Natural killer cell treated with Interleukin-12 subunit alpha and Interleukin-12 subunit beta and Interleukin-15 and Interleukin-18, amount 100 ng/mL, for 72 hours (primary cell): ENCODE measurements around the gene DCAF4. TPM values are rescaled to one million over a fixed set of nuclear protein-coding genes. Genes with fewer than 3 reads are reported as not detected.

Experiments used
- ATAC-seq, 2 donors: fragments of 150-1000 bp; cut with Tn5 transposase in 1 of 2; sonication (Bioruptor Pico), chemical (Tn5 transposase) in 1 of 2; 2 replicates each; pipeline ENCODE4 v1.10.0; 2021
- DNase-seq: peaks from one replicate; pipeline ENCODE4 v3.0.0; 2022; ENCODE audit warnings: low spot score
- H3K27ac Mint-ChIP-seq, 2 donors: 1 replicate in 1 of 2; 2 replicates in 1 of 2; pipeline ENCODE4 v1.8.0; 2022; ENCODE audit warnings: mixed read lengths in 2 of 2, mild to moderate bottlenecking in 1 of 2, moderate library complexity in 1 of 2
- H3K27me3 Mint-ChIP-seq, 2 donors: 1 replicate in 1 of 2; 2 replicates in 1 of 2; pipeline ENCODE4 v1.8.0; 2022; ENCODE audit warnings: mixed read lengths in 2 of 2
- H3K36me3 Mint-ChIP-seq: one replicate; pipeline ENCODE4 v1.8.0; 2022; ENCODE audit warnings: mixed read lengths
- H3K4me1 Mint-ChIP-seq, 2 donors: 1 replicate in 1 of 2; 2 replicates in 1 of 2; pipeline ENCODE4 v1.8.0; 2022; ENCODE audit warnings: low read depth in 2 of 2, mixed read lengths in 2 of 2, mild to moderate bottlenecking in 1 of 2
- H3K4me3 Mint-ChIP-seq: one replicate; pipeline ENCODE4 v1.8.0; 2022; ENCODE audit warnings: mixed read lengths
- H3K9me3 Mint-ChIP-seq: 2 replicates; pipeline ENCODE4 v1.8.0; 2022; ENCODE audit warnings: mixed read lengths
- total RNA-seq, 2 donors: library from RNA; stranded (reverse); gene quantifications; one replicate each; pipeline ENCODE4 v1.2.3, GENCODE V29; 2022

Gene DCAF4
- total RNA-seq, 2 donors from 2014 or later = 15.1 to 20.6 TPM

DNA sequence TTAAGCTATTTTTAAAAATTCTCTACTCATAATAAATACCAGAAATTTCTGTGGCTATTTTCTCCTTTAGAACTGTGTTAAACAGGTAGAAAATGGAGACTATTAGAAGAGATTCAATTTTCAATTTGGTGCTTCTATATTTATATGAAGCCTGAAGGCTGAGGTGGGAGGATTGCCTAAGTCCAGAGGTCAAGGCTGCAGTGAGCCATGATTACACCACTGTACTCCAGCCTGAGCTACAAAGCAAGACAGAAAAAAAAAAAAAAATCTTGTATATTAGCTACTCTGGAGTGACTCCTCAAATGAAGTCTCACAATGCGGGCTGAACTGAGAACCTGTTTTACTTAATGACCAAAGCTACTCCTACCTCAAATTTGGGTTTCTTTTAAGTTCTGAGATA, 22.5 kb upstream of the DCAF4 start:
- Mint-ChIP-seq H3K27ac (no peak overlapping the region), H3K27me3 (peaks cover 31 to 48% of the 10 kb centered on the region in 2 donors), H3K36me3 (no peaks in the 10 kb centered on the region), H3K4me1 (peaks cover 13 to 15% of the 10 kb centered on the region in 2 donors), H3K9me3 (no peaks in the 10 kb centered on the region), H3K4me3 (no peak overlapping the region)
- DNase-seq = no peak
- no peak for ATAC-seq

DNA sequence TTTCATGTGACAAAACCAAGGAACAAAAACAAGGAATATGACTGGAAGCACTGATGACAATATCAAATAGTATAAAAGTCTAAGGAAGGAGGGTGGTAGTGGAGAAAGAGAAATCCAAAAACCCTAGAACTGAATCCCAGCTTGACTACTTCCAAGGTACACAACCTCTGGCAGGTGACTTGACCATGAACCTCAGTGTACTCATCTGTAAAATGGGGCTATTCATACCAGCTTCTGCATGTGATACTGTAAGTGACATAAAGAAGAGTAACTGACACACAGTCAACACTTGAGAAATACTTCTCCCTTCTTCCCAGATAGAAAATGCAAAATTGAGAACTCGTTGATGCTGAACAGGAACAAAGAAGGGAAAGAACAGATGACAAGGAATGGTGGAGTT, 22.0 kb upstream of the DCAF4 start:
- DNase-seq = no peak
- no peak for ATAC-seq
- no peaks in the 10 kb centered on the region for H3K36me3 Mint-ChIP-seq
- H3K27me3 Mint-ChIP-seq = peaks cover 28 to 45% of the 10 kb centered on the region in 2 donors
- no peak overlapping the region for H3K27ac Mint-ChIP-seq
- no peak overlapping the region for H3K4me3 Mint-ChIP-seq
- H3K9me3 Mint-ChIP-seq = no peaks in the 10 kb centered on the region
- H3K4me1 Mint-ChIP-seq = peaks cover 13 to 15% of the 10 kb centered on the region in 2 donors

- Mint-ChIP-seq H3K36me3 (no peaks in the 10 kb centered on the region), H3K4me1 (peaks cover 13 to 15% of the 10 kb centered on the region in 2 donors), H3K27ac (no peak overlapping the region), H3K4me3 (no peak overlapping the region), H3K9me3 (no peaks in the 10 kb centered on the region), H3K27me3 (peaks cover 23 to 38% of the 10 kb centered on the region in 2 donors)
- DNase-seq (peak; percentile 78), ATAC-seq (peak; percentile 68 to 79)
These were observed 21.3 kb upstream of the DCAF4 start for GRCh38 chr14:72904840-72905561.

DNA sequence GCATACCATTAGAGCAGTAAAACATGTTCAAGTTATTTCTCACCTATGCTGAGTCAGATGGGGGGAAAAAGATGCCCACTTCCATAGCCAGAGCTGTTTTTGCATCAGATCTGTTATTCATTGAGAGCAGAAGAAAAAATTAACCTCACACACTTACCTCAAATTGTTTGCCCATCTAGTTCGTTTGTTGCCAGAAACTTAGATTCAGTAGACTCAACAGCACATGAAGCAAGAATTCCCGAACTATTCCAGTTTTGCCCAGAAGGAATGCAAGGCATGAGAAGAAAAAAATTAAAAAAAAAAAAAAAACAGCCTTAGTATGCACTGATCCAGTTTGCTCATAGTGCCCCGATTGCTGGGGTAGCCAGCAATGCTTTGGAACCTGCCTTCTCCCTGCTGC, 19.9 kb upstream of the DCAF4 start:
- no peak for ATAC-seq
- H3K9me3 Mint-ChIP-seq = no peaks in the 10 kb centered on the region
- DNase-seq = no peak
- no peak overlapping the region for H3K27ac Mint-ChIP-seq
- H3K27me3 Mint-ChIP-seq = peaks cover 20 to 28% of the 10 kb centered on the region in 2 donors
- peaks cover 13 to 15% of the 10 kb centered on the region in 2 donors for H3K4me1 Mint-ChIP-seq
- no peaks in the 10 kb centered on the region for H3K36me3 Mint-ChIP-seq
- no peak overlapping the region for H3K4me3 Mint-ChIP-seq

DNA sequence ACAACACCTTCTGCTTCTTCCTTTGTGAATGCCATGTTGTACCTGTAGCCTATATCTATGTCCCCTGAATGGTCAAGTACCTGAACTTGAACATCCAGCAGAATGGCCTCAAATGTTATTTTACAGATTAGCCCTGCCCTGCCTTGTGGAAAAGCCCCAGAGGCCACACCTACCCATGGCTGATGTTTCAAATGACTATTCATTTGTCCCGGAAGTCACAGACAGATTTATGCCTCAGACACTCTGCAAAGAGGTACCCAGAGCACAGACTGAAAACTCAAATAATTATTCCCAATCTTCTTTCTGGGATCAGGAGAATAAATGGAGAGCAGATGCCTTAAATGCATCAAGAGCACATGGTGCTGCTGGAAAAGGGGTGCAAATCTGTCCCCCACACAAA, 19.4 kb upstream of the DCAF4 start:
- no peak for ATAC-seq
- H3K27me3 Mint-ChIP-seq = peaks cover 22 to 23% of the 10 kb centered on the region in 2 donors
- H3K36me3 Mint-ChIP-seq = no peaks in the 10 kb centered on the region
- peaks cover 13 to 15% of the 10 kb centered on the region in 2 donors for H3K4me1 Mint-ChIP-seq
- H3K27ac Mint-ChIP-seq = no peak overlapping the region
- no peak for DNase-seq
- no peaks in the 10 kb centered on the region for H3K9me3 Mint-ChIP-seq
- no peak overlapping the region for H3K4me3 Mint-ChIP-seq

DNA sequence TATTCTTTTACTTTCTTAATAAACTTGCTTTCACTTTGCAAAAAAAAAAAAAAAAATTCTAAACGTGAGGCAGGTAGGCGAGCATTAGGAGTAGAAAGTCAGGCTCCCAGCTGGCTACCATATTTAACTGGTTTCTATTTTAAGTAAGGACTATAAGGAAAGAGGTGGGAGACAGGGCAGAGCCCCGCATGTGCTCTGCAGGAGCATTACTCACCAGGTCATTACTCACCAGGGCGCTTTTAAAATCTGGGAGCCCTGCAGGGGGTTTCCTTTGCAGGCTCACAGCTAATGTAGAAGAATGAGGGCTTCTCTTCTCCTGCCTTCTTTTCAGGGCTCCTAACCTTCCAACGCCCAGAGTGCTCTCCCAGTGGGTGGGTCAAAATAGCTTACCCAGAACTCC, 18.4 kb upstream of the DCAF4 start:
- H3K4me1 Mint-ChIP-seq = peaks cover 13 to 15% of the 10 kb centered on the region in 2 donors
- ATAC-seq (no peak), DNase-seq (no peak)
- H3K36me3 Mint-ChIP-seq = no peaks in the 10 kb centered on the region
- H3K27ac Mint-ChIP-seq = no peak overlapping the region
- no peaks in the 10 kb centered on the region for H3K9me3 Mint-ChIP-seq
- peaks cover 21 to 22% of the 10 kb centered on the region in 2 donors for H3K27me3 Mint-ChIP-seq
- H3K4me3 Mint-ChIP-seq = no peak overlapping the region

DNA sequence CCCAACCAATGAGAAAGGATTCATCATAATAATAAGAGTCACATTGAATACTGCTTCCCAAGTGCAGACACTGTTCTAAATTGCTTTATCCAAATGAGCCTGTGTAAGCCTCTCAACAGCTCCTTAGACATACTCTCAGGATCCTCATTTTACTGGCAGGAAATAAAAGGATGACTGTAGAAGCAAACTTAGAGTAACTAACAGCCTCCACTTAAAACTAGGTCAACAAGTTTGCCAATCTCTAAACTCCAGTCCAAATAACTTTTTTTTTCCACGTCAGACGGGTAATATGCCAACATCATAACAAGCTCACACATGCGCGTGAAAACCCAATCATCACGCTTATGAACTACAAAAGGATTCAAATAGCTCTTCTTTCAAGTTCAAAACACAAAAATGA, 17.1 kb upstream of the DCAF4 start:
- Mint-ChIP-seq H3K36me3 (no peaks in the 10 kb centered on the region), H3K27me3 (peaks cover 24 to 29% of the 10 kb centered on the region in 2 donors), H3K27ac (no peak overlapping the region), H3K4me3 (no peak overlapping the region), H3K4me1 (peaks cover 13 to 15% of the 10 kb centered on the region in 2 donors), H3K9me3 (no peaks in the 10 kb centered on the region)
- ATAC-seq (no peak), DNase-seq (no peak)

DNA sequence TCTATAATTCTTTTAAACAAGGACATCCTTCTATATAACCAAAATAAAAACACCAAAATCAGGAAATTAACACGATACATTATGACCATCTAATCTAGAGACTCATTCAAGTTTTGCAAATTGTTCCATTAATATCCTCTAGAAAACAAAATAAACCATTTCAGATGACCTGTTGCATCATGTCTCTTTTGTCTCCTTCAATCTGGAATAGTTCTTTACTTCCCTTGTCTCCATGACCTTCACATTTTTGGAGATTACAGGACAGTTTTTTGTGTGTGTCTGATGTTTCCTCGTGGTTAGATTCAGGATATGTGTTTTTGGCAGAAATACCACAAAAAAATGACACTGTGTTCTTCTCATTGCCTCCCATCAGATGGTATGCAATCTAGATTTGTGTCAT, 12.5 kb upstream of the DCAF4 start:
- no peak overlapping the region for H3K27ac Mint-ChIP-seq
- H3K27me3 Mint-ChIP-seq = peaks cover 14 to 24% of the 10 kb centered on the region in 2 donors
- no peak for ATAC-seq
- DNase-seq = no peak
- no peak overlapping the region for H3K4me3 Mint-ChIP-seq
- no peaks in the 10 kb centered on the region for H3K36me3 Mint-ChIP-seq
- H3K4me1 Mint-ChIP-seq = no peaks in the 10 kb centered on the region
- no peaks in the 10 kb centered on the region for H3K9me3 Mint-ChIP-seq

DNA sequence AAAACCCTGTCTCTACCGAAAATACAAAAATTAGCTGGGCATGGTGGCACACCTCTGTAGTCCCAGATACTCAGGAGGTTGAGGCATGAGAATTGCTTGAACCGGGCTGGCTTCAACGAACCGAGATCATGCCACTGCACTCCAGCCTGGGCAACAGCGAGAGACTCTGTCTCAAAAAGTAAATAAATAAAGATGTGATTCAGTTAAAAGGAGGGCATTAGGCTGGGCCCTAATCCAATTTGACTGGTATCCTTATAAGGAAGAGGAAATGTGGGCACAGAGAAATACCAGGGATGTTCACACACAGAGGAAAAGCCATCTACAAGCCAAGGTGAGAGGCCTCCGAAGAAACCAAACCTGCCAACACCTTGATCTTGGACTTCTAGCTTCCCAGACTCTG, 10.1 kb upstream of the DCAF4 start:
- ATAC-seq (no peak), DNase-seq (no peak)
- peaks cover 28 to 39% of the 10 kb centered on the region in 2 donors for H3K27me3 Mint-ChIP-seq
- H3K9me3 Mint-ChIP-seq = no peaks in the 10 kb centered on the region
- no peak overlapping the region for H3K27ac Mint-ChIP-seq
- no peak overlapping the region for H3K4me3 Mint-ChIP-seq
- H3K4me1 Mint-ChIP-seq = no peaks in the 10 kb centered on the region
- no peaks in the 10 kb centered on the region for H3K36me3 Mint-ChIP-seq

GRCh38 chr14:72917094-72917802, 9.0 kb upstream of the DCAF4 start:
- H3K27me3 Mint-ChIP-seq = peaks cover 36 to 38% of the 10 kb centered on the region in 2 donors
- DNase-seq (no peak), ATAC-seq (no peak)
- no peaks in the 10 kb centered on the region for H3K4me1 Mint-ChIP-seq
- H3K36me3 Mint-ChIP-seq = no peaks in the 10 kb centered on the region
- no peak overlapping the region for H3K4me3 Mint-ChIP-seq
- no peaks in the 10 kb centered on the region for H3K9me3 Mint-ChIP-seq
- no peak overlapping the region for H3K27ac Mint-ChIP-seq

GRCh38 chr14:72920008-72920407, 6.3 kb upstream of the DCAF4 start:
- Mint-ChIP-seq H3K36me3 (no peaks in the 10 kb centered on the region), H3K27ac (no peak overlapping the region), H3K27me3 (peaks cover 27 to 29% of the 10 kb centered on the region in 2 donors), H3K4me1 (no peaks in the 10 kb centered on the region), H3K4me3 (no peak overlapping the region), H3K9me3 (no peaks in the 10 kb centered on the region)
- DNase-seq = no peak
- no peak for ATAC-seq

DNA sequence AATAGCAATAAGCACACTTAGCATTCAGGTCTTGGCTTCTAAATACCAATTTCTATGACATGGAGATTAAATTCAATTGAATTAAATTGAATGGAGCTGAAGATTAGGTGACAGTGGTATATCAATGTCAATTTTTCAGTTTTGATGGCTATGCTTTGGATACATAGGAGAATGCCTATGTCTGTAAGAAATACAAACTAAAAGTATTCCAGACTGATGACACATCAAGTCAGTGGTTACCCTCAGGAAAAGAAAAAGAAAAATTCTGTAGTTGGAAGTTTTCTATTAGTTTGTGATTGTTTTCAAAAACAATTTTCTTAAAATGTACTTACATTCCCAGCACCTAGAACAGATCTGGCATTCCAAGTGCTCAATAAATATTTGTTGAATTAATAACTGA, 4.9 kb upstream of the DCAF4 start:
- H3K36me3 Mint-ChIP-seq = no peaks in the 10 kb centered on the region
- peaks cover 27 to 29% of the 10 kb centered on the region in 2 donors for H3K27me3 Mint-ChIP-seq
- no peaks in the 10 kb centered on the region for H3K9me3 Mint-ChIP-seq
- H3K27ac Mint-ChIP-seq = no peak overlapping the region
- no peak for ATAC-seq
- H3K4me1 Mint-ChIP-seq = peaks cover 0 to 13% of the 10 kb centered on the region in 2 donors
- no peak for DNase-seq
- H3K4me3 Mint-ChIP-seq = no peak overlapping the region

- DNase-seq (no peak), ATAC-seq (no peak)
- peaks cover 11 to 24% of the 10 kb centered on the region in 2 donors for H3K27me3 Mint-ChIP-seq
- H3K36me3 Mint-ChIP-seq = no peaks in the 10 kb centered on the region
- H3K4me1 Mint-ChIP-seq = peaks cover 0 to 16% of the 10 kb centered on the region in 2 donors
- H3K27ac Mint-ChIP-seq = no peak overlapping the region
- H3K9me3 Mint-ChIP-seq = no peaks in the 10 kb centered on the region
- no peak overlapping the region for H3K4me3 Mint-ChIP-seq
These were observed 1.9 kb upstream of the DCAF4 start for GRCh38 chr14:72924337-72924736.

- Mint-ChIP-seq H3K27me3 (peaks cover 5 to 15% of the 10 kb centered on the region in 2 donors), H3K9me3 (no peaks in the 10 kb centered on the region), H3K4me1 (peaks cover 0 to 16% of the 10 kb centered on the region in 2 donors), H3K36me3 (no peaks in the 10 kb centered on the region), H3K27ac (peak overlapping the region in 1 of 2 donors; percentile 83), H3K4me3 (peak overlapping the region; percentile 23)
- ATAC-seq (no peak), DNase-seq (no peak)
These were observed 999 bp upstream of the DCAF4 start for GRCh38 chr14:72925171-72925759.
